Lower lobe of right lung (tissue), 2 donors: ENCODE measurements around the gene FLRT2. TPM values are rescaled to one million over a fixed set of nuclear protein-coding genes. Genes with fewer than 3 reads are reported as not detected.

Experiments
- ATAC-seq, 2 donors: fragments of 200-7000 bp; cut with Tn5 transposase; one replicate each; pipeline ENCODE4 v1.9.1; 2020 to 2022; ENCODE audit warnings: mild to moderate bottlenecking in 2 of 2, moderate library complexity in 2 of 2
- DNase-seq: peaks from one replicate; pipeline ENCODE4 v3.0.0-alpha.2; 2020
- H3K27ac ChIP-seq: fragments of 200-600 bp; one replicate; pipeline ENCODE4 v1.8.0; 2022
- H3K27me3 ChIP-seq: fragments of 200-600 bp; one replicate; pipeline ENCODE4 v1.8.0; 2022; ENCODE audit warnings: low read depth
- H3K36me3 ChIP-seq: fragments of 200-600 bp; one replicate; pipeline ENCODE4 v1.8.0; 2022; ENCODE audit warnings: mild to moderate bottlenecking
- H3K4me1 ChIP-seq: fragments of 200-600 bp; one replicate; pipeline ENCODE4 v1.8.0; 2022
- H3K4me3 ChIP-seq: fragments of 200-600 bp; one replicate; pipeline ENCODE4 v1.8.0; 2022; ENCODE audit warnings: mild to moderate bottlenecking
- H3K9me3 ChIP-seq: fragments of 200-600 bp; one replicate; pipeline ENCODE4 v1.8.0; 2022
- intact Hi-C: fragments of 100-400 bp; cut with DNase I; formaldehyde crosslinking; loops from one replicate; pipeline ENCODE4 v1.11.0; 2022
- total RNA-seq: library from RNA; stranded (reverse); fragmentation: NEBNext Ultra II Directional; extraction: Animal tissue kit (Norgen Biotek cat#: 25700); gene quantifications from one replicate; pipeline ENCODE4 v1.2.1, GENCODE V29; 2021
- TF ChIP-seq, protein P1 (sequence below): fragments of 200-600 bp; IDR thresholded peaks from one replicate; pipeline ENCODE4 v1.8.0; 2022; ENCODE audit warnings: antibody characterized with exemption, mild to moderate bottlenecking
- donor health status: DM: no; HTN: yes; CAD: no; lungs with severe emphysema.

The FLRT2 gene
- total RNA-seq, 1 donor from 2014 or later: 14.3 TPM

DNA sequence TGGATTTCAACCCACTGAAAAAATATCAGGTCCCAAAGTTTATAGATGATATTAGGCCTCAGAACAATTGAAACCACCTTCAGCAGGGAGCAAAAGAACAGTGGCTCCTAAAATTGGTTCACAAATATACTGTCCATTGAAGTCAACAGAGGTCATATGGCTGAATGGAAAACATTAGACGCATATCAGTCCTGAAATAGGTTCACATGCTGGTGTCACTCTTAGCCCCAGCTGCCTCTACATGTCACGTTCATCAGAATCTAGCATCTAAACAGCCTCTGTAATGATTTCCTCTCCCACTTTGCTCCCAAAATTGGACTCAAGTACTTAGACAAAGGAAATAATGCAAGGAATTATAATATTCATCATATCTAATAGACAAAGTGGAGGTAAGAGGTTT, 8.7 kb downstream of the FLRT2 start:
- H3K9me3 ChIP-seq: no peaks in the 10 kb centered on the region
- H3K27me3 ChIP-seq: peaks cover 26% of the 10 kb centered on the region
- no peaks in the 10 kb centered on the region for H3K4me1 ChIP-seq
- intact Hi-C loops: no loop called here
- no peaks in the 10 kb centered on the region for H3K36me3 ChIP-seq
- no peak for DNase-seq
- H3K27ac ChIP-seq: no peak overlapping the region
- no peak for ATAC-seq
- H3K4me3 ChIP-seq: no peak overlapping the region
- TF ChIP-seq, protein P1, sequence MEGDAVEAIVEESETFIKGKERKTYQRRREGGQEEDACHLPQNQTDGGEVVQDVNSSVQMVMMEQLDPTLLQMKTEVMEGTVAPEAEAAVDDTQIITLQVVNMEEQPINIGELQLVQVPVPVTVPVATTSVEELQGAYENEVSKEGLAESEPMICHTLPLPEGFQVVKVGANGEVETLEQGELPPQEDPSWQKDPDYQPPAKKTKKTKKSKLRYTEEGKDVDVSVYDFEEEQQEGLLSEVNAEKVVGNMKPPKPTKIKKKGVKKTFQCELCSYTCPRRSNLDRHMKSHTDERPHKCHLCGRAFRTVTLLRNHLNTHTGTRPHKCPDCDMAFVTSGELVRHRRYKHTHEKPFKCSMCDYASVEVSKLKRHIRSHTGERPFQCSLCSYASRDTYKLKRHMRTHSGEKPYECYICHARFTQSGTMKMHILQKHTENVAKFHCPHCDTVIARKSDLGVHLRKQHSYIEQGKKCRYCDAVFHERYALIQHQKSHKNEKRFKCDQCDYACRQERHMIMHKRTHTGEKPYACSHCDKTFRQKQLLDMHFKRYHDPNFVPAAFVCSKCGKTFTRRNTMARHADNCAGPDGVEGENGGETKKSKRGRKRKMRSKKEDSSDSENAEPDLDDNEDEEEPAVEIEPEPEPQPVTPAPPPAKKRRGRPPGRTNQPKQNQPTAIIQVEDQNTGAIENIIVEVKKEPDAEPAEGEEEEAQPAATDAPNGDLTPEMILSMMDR: no peak

DNA sequence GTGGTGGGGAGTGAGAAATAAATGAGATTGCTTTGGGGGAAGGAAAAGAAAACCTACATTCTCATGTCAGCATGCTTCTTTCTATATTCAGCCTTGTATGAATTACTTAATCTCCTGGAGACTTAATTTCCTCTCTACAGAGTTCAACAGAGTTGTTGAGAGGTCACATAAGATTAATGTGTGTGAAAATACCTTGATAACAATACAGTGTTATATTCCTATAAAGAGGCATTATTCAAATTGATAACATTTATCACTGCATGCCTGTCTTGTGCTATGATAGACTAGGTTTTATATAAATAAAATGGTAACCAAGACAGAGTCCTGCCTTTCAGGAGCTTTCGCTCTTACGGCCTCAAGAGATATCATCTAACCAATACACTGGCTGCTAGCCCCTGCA, 9.6 kb downstream of the FLRT2 start:
- H3K9me3 ChIP-seq: no peaks in the 10 kb centered on the region
- no peak for DNase-seq
- intact Hi-C loops: no loop called here
- no peak overlapping the region for H3K27ac ChIP-seq
- ATAC-seq: no peak
- H3K4me3 ChIP-seq: no peak overlapping the region
- peaks cover 17% of the 10 kb centered on the region for H3K27me3 ChIP-seq
- TF ChIP-seq, protein P1: no peak
- H3K4me1 ChIP-seq: no peaks in the 10 kb centered on the region
- H3K36me3 ChIP-seq: no peaks in the 10 kb centered on the region

DNA sequence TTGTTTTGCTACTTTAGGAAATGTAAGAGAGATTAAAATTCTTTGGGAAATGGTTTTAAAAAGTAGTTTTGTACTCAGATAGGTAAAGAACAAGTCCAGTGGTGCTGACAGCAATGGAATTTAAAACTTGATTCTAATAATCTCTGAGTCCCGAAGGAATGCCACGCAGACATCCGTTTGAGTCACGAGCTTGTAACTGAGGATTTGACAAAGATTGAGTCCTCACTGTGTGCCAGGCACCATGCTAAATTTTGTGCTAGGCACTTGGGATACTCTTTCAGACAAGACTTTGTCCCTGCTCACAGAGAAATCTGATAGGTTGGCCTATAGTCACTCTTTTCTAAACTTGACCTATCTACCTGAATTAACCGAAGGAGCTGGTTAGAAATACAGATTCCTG, 12.7 kb downstream of the FLRT2 start:
- Histone ChIP-seq H3K4me1 (no peaks in the 10 kb centered on the region), H3K27me3 (no peaks in the 10 kb centered on the region), H3K4me3 (no peak overlapping the region), H3K27ac (no peak overlapping the region), H3K9me3 (no peaks in the 10 kb centered on the region), H3K36me3 (no peaks in the 10 kb centered on the region)
- TF ChIP-seq, protein P1: no peak
- ATAC-seq (no peak), DNase-seq (no peak)
- intact Hi-C loops: no loop called here

DNA sequence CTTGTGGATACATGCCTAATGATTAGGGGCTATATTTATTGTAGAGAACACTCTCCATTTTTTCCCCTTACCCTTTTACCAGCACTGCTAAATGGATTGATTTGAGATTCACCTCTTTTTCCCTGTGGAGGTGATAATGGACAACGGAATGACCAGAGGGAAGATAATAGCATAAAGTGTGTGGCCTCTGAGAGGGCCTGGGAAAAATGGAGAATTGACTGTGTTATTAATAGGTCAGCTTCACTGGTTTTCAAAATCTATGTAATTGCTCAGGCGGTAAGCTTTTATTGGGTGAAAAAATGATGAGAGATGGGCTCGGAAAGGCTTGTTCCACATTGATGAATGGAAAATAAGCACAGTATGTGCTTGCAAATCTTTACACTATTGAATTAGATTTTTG, 15.8 kb downstream of the FLRT2 start:
- H3K27ac ChIP-seq: no peak overlapping the region
- intact Hi-C loops: no loop called here
- ATAC-seq: no peak
- H3K4me1 ChIP-seq: no peaks in the 10 kb centered on the region
- no peak overlapping the region for H3K4me3 ChIP-seq
- no peaks in the 10 kb centered on the region for H3K36me3 ChIP-seq
- TF ChIP-seq, protein P1: no peak
- no peak for DNase-seq
- no peaks in the 10 kb centered on the region for H3K27me3 ChIP-seq
- H3K9me3 ChIP-seq: no peaks in the 10 kb centered on the region

DNA sequence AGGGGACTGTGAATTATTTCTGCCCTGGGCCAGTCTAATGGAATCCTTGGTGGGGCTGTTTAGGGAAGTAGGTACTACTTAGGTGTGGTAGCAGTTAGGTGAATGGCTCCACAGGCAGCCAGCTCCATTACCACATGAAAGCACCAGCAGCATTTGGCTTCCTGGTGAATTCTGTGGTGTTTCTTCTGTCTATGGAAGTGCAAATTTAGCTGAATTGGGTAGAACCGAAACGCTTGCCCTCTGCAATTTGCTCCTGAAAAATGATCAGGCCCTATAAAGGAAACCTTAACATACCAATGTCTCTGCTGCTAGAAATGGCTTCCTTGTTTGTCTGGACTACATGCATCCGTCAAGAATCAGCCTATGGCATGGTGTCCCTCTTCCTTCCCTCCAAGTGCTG, 16.4 kb downstream of the FLRT2 start:
- no peak for DNase-seq

More for the DNA sequence above, 16.4 kb downstream of the FLRT2 start:
- ATAC-seq: no peak
- intact Hi-C loops: no loop called here
- TF ChIP-seq, protein P1: no peak
- H3K4me1 ChIP-seq: no peaks in the 10 kb centered on the region
- H3K9me3 ChIP-seq: no peaks in the 10 kb centered on the region
- no peaks in the 10 kb centered on the region for H3K36me3 ChIP-seq
- no peak overlapping the region for H3K27ac ChIP-seq
- no peaks in the 10 kb centered on the region for H3K27me3 ChIP-seq
- H3K4me3 ChIP-seq: no peak overlapping the region
